ENCODE data around the gene GHITM.
"Not testable (repeated sequence)": the region's sequence is repeated elsewhere in the genome, so short reads cannot be mapped to it uniquely, and the experiment has no call there.

The GHITM gene

GRCh38 chr10:84135836-84136235 lies 3.5 kb upstream of the GHITM start:
- no peak for TF ChIP-seq CTCF (conservative IDR thresholded peaks at IDR 0.05; ENCODE audit: low read depth, low read length)
- no peak for DNase-seq (ENCODE audit: low read depth)
- H3K4me3 ChIP-seq (ENCODE audit: low read length), result no peak overlapping the region

- DNase-seq (ENCODE audit: low read depth), result no peak
- TF ChIP-seq CTCF (conservative IDR thresholded peaks at IDR 0.05; ENCODE audit: low read depth, low read length), result no peak
- H3K4me3 ChIP-seq (ENCODE audit: low read length), result no peak overlapping the region
Observed at GRCh38 chr10:84137811-84138210, 1.5 kb upstream of the GHITM start.

GRCh38 chr10:84138478-84139125 lies 707 bp upstream of the GHITM start:
- TF ChIP-seq CTCF (conservative IDR thresholded peaks at IDR 0.05; ENCODE audit: low read depth, low read length), result no peak
- H3K4me3 ChIP-seq (ENCODE audit: low read length), result peak overlapping the region; percentile 61
- no peak for DNase-seq (ENCODE audit: low read depth)

GRCh38 chr10:84140036-84140379 lies 699 bp downstream of the GHITM start:
- no peak for DNase-seq (ENCODE audit: low read depth)
- peak overlapping the region; percentile 95 for H3K4me3 ChIP-seq (ENCODE audit: low read length)
- TF ChIP-seq CTCF (conservative IDR thresholded peaks at IDR 0.05; ENCODE audit: low read depth, low read length), result no peak

- DNase-seq (ENCODE audit: low read depth), result no peak
- H3K4me3 ChIP-seq (ENCODE audit: low read length), result no peak overlapping the region
Observed at GRCh38 chr10:84147347-84147746, 8.0 kb downstream of the GHITM start.

GRCh38 chr10:84148006-84148597 lies 8.8 kb downstream of the GHITM start:
- TF ChIP-seq CTCF (conservative IDR thresholded peaks at IDR 0.05; ENCODE audit: low read depth, low read length), result peak; percentile 86
- DNase-seq (ENCODE audit: low read depth), result peak; percentile 7
- not testable (repeated sequence) for H3K4me3 ChIP-seq (ENCODE audit: low read length)

More at GRCh38 chr10:84147347-84147746, 8.0 kb downstream of the GHITM start:
- no peak for TF ChIP-seq CTCF (conservative IDR thresholded peaks at IDR 0.05; ENCODE audit: low read depth, low read length)

GRCh38 chr10:84149854-84150253 lies 10.5 kb downstream of the GHITM start:
- DNase-seq (ENCODE audit: low read depth), result no peak
- H3K4me3 ChIP-seq (ENCODE audit: low read length), result no peak overlapping the region
- TF ChIP-seq CTCF (conservative IDR thresholded peaks at IDR 0.05; ENCODE audit: low read depth, low read length), result no peak
